ENCODE results near the gene PRRC2B. TPM values are rescaled to one million over a fixed set of nuclear protein-coding genes. Genes with fewer than 3 reads are reported as not detected.
"Not testable (repeated sequence)": the region's sequence is repeated elsewhere in the genome, so short reads cannot be mapped to it uniquely, and the experiment has no call there.

The PRRC2B gene
- total RNA-seq, 6 experiments from 2014 or later = 53.7 to 82.6 (median 57.3) TPM

- TF ChIP-seq CTCF (IDR thresholded peaks at IDR 0.05) (no peak), POLR2A (IDR thresholded peaks at IDR 0.05) (no peak)
- H3K9me3 ChIP-seq = no peaks in the 10 kb centered on the region
- no peak overlapping the region for H3K27ac ChIP-seq
- H3K36me3 ChIP-seq = peaks cover 0 to 37% (median 7%) of the 10 kb centered on the region in 4 donors
- DNase-seq (no peak), ATAC-seq (peak in 1 of 4 donors; percentile 39)
- no peaks in the 10 kb centered on the region for H3K4me1 ChIP-seq
- no peak overlapping the region for H3K4me3 ChIP-seq
- WGBS (ENCODE audit: insufficient coverage, low coverage, low lambda C conversion rate, missing lambda C conversion rate) = 69% methylated on average over 5 of the region's 7 CpGs
- no peaks in the 10 kb centered on the region for H3K27me3 ChIP-seq
- intact Hi-C loops (cut with DNase I) = no loop called here
These were observed 117.5 kb downstream of the PRRC2B start for GRCh38 chr9:131511416-131511815.

- Histone ChIP-seq H3K27me3 (no peaks in the 10 kb centered on the region), H3K4me1 (no peaks in the 10 kb centered on the region), H3K9me3 (no peaks in the 10 kb centered on the region), H3K36me3 (peaks cover 0 to 40% (median 8%) of the 10 kb centered on the region in 4 donors), H3K4me3 (no peak overlapping the region), H3K27ac (no peak overlapping the region)
- 100% methylated on average over 2 of the region's 6 CpGs for WGBS (ENCODE audit: insufficient coverage, low coverage, low lambda C conversion rate, missing lambda C conversion rate)
- no peak for ATAC-seq
- TF ChIP-seq POLR2A (IDR thresholded peaks at IDR 0.05) (no peak), CTCF (IDR thresholded peaks at IDR 0.05) (no peak)
- DNase-seq = no peak
- intact Hi-C loops (cut with DNase I) = no loop called here
These were observed 118.0 kb downstream of the PRRC2B start for GRCh38 chr9:131511880-131512279.

GRCh38 chr9:131513177-131513576, 119.3 kb downstream of the PRRC2B start:
- 100% methylated on average over 1 of the region's 15 CpGs for WGBS (ENCODE audit: insufficient coverage, low coverage, low lambda C conversion rate, missing lambda C conversion rate)
- Histone ChIP-seq H3K36me3 (peaks cover 0 to 40% (median 10%) of the 10 kb centered on the region in 4 donors), H3K27ac (no peak overlapping the region), H3K4me1 (no peaks in the 10 kb centered on the region), H3K9me3 (no peaks in the 10 kb centered on the region), H3K27me3 (no peaks in the 10 kb centered on the region), H3K4me3 (no peak overlapping the region)
- ATAC-seq (no peak), DNase-seq (no peak)
- intact Hi-C loops (cut with DNase I) = no loop called here
- no peak for TF ChIP-seq POLR2A (IDR thresholded peaks at IDR 0.05)
- no peak for TF ChIP-seq CTCF (IDR thresholded peaks at IDR 0.05)

- peaks cover 0 to 46% (median 12%) of the 10 kb centered on the region in 4 donors for H3K36me3 ChIP-seq
- 51% methylated on average over 8 of the region's 12 CpGs for WGBS (ENCODE audit: insufficient coverage, low coverage, low lambda C conversion rate, missing lambda C conversion rate)
- intact Hi-C loops (cut with DNase I) = not testable (repeated sequence)
These were observed 121.7 kb downstream of the PRRC2B start for GRCh38 chr9:131515559-131516031.

GRCh38 chr9:131516100-131516499, 122.2 kb downstream of the PRRC2B start:
- no peak for ATAC-seq
- Histone ChIP-seq H3K27ac (no peak overlapping the region), H3K27me3 (no peaks in the 10 kb centered on the region), H3K36me3 (peaks cover 0 to 42% (median 12%) of the 10 kb centered on the region in 4 donors), H3K4me1 (no peaks in the 10 kb centered on the region), H3K9me3 (no peaks in the 10 kb centered on the region), H3K4me3 (no peak overlapping the region)
- intact Hi-C loops (cut with DNase I) = no loop called here
- no peak for DNase-seq
- TF ChIP-seq CTCF (IDR thresholded peaks at IDR 0.05) (no peak), POLR2A (IDR thresholded peaks at IDR 0.05) (no peak)
- 67% methylated on average over 14 of the region's 15 CpGs for WGBS (ENCODE audit: insufficient coverage, low coverage, low lambda C conversion rate, missing lambda C conversion rate)

More at GRCh38 chr9:131515559-131516031, 121.7 kb downstream of the PRRC2B start:
- not testable (repeated sequence) for H3K9me3 ChIP-seq, H3K27ac ChIP-seq, H3K27me3 ChIP-seq, DNase-seq, ATAC-seq, H3K4me3 ChIP-seq, H3K4me1 ChIP-seq

All from right lobe of liver (tissue), 6 donors.